Measurements from ENCODE around the gene GPX8. TPM values are rescaled to one million over a fixed set of nuclear protein-coding genes. Genes with fewer than 3 reads are reported as not detected.

The GPX8 gene
- total RNA-seq, 1 experiment from 2014 or later, result 37.9 TPM

DNA sequence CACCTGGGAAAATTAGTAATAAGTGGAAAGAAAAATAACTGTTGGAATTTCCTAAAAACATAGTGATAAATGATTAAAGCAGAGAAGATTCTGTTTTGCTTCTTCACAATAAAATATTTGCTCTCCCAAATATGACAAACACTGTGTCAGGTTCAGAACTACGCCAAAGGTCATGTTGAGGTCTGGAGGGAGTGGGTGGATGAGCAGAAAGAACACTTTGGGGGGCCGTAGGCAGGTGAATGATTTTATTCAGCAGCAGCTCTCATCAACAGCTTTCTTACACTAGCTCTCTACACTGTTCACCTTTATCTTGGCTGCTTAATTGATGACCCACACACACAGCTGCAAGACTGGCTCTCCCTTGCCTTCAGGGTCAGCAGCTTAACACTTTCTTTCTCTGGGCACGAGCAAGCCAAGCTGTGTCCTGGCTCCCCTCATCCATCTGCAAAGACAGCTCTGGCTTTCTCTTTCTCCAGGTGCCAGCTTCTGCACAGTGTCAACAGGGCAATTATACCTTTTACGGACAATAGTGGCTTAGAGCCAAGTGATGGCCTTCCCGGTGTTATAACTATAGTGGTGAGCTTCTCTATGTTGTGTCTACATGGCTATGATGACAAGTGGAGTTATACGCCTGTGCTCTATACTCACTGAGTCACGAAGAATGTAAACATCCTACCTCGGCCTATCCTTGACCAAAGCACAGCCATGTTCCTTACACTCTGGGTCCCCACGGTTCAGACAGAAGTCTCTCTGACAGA lies 18.9 kb upstream of the GPX8 start:
- H3K4me3 Mint-ChIP-seq, result no peak overlapping the region
- no peak overlapping the region for H4K91ac ChIP-seq (ENCODE audit: insufficient read length, low read depth, low read length)
- H3K79me2 ChIP-seq (ENCODE audit: insufficient read depth, low read length), result no peaks in the 10 kb centered on the region

More for the DNA sequence above, 18.9 kb upstream of the GPX8 start:
- H3K4me2 ChIP-seq (ENCODE audit: insufficient read depth, insufficient read length, low read length), result no peak overlapping the region
- H2BK120ac ChIP-seq (ENCODE audit: low read depth, low read length, poor library complexity, severe bottlenecking), result no peak overlapping the region
- H4K20me1 ChIP-seq (ENCODE audit: control insufficient read depth, insufficient read depth, insufficient read length), result no peaks in the 10 kb centered on the region
- no peak overlapping the region for H2BK20ac ChIP-seq (ENCODE audit: low read depth, low read length, poor library complexity, severe bottlenecking)
- H3K18ac ChIP-seq (ENCODE audit: insufficient read length, low read depth, low read length), result no peak overlapping the region
- no peak overlapping the region for H3T11ph ChIP-seq (ENCODE audit: low read length)
- H3K4me1 Mint-ChIP-seq, result no peaks in the 10 kb centered on the region
- H2BK15ac ChIP-seq (ENCODE audit: low read depth, low read length), result no peak overlapping the region
- no peaks in the 10 kb centered on the region for H3K23me2 ChIP-seq (ENCODE audit: insufficient read length, low read depth, low read length, poor library complexity, severe bottlenecking)
- no peak for DNase-seq
- no peak overlapping the region for H2BK5ac ChIP-seq (ENCODE audit: insufficient read length, low read length)
- no peaks in the 10 kb centered on the region for H3K36me3 Mint-ChIP-seq (ENCODE audit: insufficient read depth in 1 of 3, low read depth in 3 of 3)
- TF ChIP-seq, protein P1, sequence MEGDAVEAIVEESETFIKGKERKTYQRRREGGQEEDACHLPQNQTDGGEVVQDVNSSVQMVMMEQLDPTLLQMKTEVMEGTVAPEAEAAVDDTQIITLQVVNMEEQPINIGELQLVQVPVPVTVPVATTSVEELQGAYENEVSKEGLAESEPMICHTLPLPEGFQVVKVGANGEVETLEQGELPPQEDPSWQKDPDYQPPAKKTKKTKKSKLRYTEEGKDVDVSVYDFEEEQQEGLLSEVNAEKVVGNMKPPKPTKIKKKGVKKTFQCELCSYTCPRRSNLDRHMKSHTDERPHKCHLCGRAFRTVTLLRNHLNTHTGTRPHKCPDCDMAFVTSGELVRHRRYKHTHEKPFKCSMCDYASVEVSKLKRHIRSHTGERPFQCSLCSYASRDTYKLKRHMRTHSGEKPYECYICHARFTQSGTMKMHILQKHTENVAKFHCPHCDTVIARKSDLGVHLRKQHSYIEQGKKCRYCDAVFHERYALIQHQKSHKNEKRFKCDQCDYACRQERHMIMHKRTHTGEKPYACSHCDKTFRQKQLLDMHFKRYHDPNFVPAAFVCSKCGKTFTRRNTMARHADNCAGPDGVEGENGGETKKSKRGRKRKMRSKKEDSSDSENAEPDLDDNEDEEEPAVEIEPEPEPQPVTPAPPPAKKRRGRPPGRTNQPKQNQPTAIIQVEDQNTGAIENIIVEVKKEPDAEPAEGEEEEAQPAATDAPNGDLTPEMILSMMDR (conservative IDR thresholded peaks at IDR 0.05), result no peak
- no peaks in the 10 kb centered on the region for H3K9me3 ChIP-seq (ENCODE audit: control insufficient read depth, low read depth, low read length)
- no peaks in the 10 kb centered on the region for H3K9me3 Mint-ChIP-seq
- H3K14ac ChIP-seq (ENCODE audit: insufficient read depth, low read length), result no peak overlapping the region
- no peaks in the 10 kb centered on the region for H3K4me1 ChIP-seq (ENCODE audit: insufficient read depth, low read length)
- H3K23ac ChIP-seq (ENCODE audit: insufficient read length, low read depth, low read length), result no peak overlapping the region
- H3K79me1 ChIP-seq (ENCODE audit: insufficient read depth, low read depth, low read length, poor library complexity, severe bottlenecking), result no peaks in the 10 kb centered on the region
- no peak overlapping the region for H3K27ac Mint-ChIP-seq
- no peak overlapping the region for H2BK12ac ChIP-seq (ENCODE audit: insufficient read length, low read depth, low read length)
- H3K4ac ChIP-seq (ENCODE audit: low read depth, low read length), result no peak overlapping the region
- H3K27ac ChIP-seq (ENCODE audit: insufficient read length, low read depth, low read length), result no peak overlapping the region
- no peak overlapping the region for H2AFZ ChIP-seq (ENCODE audit: low read length)
- no peak overlapping the region for H3K9ac ChIP-seq (ENCODE audit: extremely low read depth, insufficient read length, low read length)
- H4K8ac ChIP-seq (replicated peaks; ENCODE audit: insufficient read length, low read depth, low read length), result no peak overlapping the region
- H3K56ac ChIP-seq (ENCODE audit: insufficient read length, low read depth, low read length), result no peak overlapping the region
- peaks cover 3% of the 10 kb centered on the region; the same call in 1 of the 2 replicates for H3K27me3 Mint-ChIP-seq (ENCODE audit: low read depth)
- WGBS (ENCODE audit: extremely low coverage, insufficient read length, low lambda C conversion rate), result no CpG with 5 or more reads among the region's 9 CpGs
- no peaks in the 10 kb centered on the region for H3K27me3 ChIP-seq (ENCODE audit: insufficient read depth, low read length)
- no peak overlapping the region for H2AK5ac ChIP-seq (ENCODE audit: insufficient read length, low read length)
- no peak overlapping the region for H4K5ac ChIP-seq (ENCODE audit: insufficient read length, low read depth, low read length)

All from H9 (cell line).